GM19099 (cell line): Measurements from ENCODE around the gene RGS10.

Experiments
- POLR2A ChIP-seq: IDR thresholded peaks from 3 replicates; pipeline ENCODE4 v1.6.1; 2011; ENCODE audit warnings: low read depth; ENCODE audit not compliant: insufficient read length; ENCODE audit errors: extremely low read depth

RGS10 gene

DNA sequence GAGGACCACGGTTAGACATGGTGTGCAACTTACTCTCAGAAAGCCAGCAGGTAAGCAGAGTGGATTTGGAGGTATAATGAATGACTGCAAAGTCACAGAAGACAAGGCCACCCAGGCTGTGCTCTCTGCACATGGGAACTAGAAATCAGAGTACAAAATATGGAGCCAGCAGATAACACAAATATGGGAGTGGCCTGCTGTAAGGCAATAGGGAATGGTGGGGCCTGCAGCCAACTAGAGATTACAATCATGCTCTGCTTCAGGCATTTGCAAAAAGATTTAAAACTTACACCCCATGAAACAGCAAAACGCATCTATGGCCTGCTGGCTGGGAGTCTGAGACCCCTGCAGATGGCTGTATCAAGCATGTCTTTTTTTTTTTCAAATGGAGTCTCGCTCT is 47.0 kb downstream of the RGS10 start:
- TF ChIP-seq POLR2A: no peak

DNA sequence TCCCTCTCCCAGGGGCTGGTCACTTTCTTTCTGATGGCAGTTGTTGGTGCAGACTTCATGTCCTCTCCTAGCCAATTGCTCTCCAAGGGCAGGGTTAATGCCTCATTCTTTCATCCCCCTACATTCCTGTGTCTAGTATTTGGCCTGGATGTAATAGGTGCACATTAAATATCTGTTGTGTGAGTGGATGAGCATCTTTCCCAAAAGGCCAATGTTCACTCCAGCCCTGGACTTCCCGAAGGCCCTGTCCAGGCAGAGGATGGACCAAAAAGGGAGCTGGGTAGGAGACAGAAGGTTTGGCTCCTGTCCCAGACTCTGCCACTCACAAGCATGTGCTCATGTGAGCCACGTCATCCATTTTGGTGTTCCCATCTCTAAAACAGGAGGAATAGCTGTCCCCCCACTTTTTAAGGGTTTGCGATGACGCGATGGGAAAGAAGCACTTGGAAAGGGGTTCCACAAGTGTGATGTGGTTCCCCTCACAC is 47.5 kb downstream of the RGS10 start:
- no peak for TF ChIP-seq POLR2A

- no peak for TF ChIP-seq POLR2A
Measured at GRCh38 chr10:119494236-119495020, 48.1 kb downstream of the RGS10 start.

GRCh38 chr10:119493155-119493554 is 49.4 kb downstream of the RGS10 start:
- no peak for TF ChIP-seq POLR2A

DNA sequence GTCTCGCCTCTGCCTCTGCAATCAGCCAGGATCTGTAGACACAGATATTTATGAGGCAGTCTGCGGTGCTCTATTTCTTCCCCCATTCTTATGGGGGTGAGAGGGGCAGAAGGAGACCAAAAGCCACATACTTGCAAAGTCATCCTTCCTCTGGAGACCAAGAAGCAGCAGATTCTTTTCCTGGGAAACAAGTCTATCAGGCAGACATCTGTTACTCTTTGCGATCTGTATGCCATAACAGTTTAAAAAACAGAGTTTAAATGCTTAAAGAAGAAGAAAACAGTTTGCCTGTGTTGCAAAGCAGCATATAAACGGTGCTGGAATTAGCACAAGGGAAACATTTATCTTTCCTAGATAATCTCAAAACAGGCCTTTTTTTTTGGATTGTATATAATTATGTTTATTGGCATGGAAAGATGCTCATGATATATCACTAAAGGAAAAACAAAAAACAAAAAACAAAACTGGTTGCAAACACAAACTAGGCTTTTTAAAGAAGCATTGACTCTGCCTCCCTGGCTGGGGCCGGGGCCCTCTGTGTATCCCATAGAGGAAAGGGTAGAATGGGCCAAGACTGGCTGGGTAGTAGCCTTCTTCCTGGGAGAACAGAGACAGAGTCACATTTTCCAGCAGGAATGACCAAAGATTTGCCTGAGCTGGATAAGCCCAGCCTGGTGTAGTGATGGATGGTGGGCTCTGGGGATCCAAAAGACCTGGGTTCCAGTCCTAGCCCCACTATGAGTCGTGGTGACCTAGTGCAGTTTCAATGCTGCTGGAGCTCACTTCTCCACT is 50.4 kb downstream of the RGS10 start:
- no peak for TF ChIP-seq POLR2A

DNA sequence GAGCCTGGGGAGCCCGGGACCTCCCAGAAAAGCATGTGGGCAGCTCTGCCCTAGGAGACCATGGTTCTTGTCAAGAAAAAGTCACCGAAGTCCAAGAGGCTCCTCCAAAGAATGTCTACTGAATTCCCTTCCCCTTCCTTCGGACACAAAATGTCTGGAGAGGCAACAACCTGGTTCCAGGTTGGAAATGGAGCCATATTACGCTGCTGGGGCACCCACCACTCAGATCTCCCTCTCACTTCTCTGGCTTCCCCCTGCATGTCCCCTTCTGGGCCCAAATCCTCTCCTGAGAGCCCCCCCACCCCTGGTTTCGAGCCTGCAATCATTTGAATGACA is 52.6 kb downstream of the RGS10 start:
- no peak for TF ChIP-seq POLR2A

GRCh38 chr10:119488675-119489074 is 53.8 kb downstream of the RGS10 start:
- TF ChIP-seq POLR2A: no peak

DNA sequence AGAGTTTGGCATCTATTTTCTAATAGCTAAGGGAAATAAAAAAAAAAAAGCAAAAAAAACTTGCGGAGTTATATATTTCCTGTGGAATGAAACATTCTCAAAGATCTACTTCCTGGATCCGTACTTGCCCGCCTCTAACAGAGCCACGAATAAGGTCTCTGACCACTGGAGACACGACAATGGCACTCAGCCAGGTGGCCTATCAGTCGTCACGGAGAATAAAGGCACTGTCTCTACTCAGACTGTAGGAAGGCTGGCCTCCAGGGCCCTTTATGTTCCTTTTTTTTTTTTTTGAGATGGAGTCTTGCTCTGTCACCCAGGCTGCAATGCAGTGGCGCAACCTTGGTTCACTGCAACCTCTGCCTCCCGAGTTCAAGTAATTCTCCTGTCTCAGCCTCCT is 58.7 kb downstream of the RGS10 start:
- TF ChIP-seq POLR2A: no peak

GRCh38 chr10:119483001-119483400 is 59.5 kb downstream of the RGS10 start:
- no peak for TF ChIP-seq POLR2A

- no peak for TF ChIP-seq POLR2A
Measured at GRCh38 chr10:119481781-119482426, 60.6 kb downstream of the RGS10 start.

GRCh38 chr10:119480667-119481066 is 61.9 kb downstream of the RGS10 start:
- no peak for TF ChIP-seq POLR2A

GRCh38 chr10:119479532-119479931 is 63.0 kb downstream of the RGS10 start:
- TF ChIP-seq POLR2A: no peak

DNA sequence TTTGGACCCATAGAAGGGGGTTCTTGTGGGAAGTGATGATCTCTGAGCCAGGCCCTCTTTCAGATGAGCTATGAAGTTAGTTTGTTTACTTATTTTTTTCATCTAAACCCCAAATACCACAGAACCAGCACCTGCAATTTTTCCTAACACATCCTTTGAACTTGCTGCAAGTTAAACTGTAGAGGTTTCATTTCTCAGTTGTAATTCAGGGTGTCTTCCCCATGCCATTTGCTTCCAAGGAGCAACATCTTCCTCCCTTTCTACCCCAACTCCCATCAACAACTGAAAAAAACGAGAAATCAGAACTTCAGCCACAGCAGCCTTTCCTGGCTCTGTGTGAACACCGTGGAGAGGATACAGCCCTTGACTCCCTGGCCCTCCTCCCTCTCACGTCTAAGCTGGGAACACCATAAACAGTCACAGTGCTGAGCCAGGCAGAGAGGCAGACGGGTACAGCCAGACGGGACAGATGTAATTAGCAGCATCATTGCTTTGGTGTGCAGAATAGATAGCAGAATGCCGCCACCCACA is 63.6 kb downstream of the RGS10 start:
- TF ChIP-seq POLR2A: no peak

DNA sequence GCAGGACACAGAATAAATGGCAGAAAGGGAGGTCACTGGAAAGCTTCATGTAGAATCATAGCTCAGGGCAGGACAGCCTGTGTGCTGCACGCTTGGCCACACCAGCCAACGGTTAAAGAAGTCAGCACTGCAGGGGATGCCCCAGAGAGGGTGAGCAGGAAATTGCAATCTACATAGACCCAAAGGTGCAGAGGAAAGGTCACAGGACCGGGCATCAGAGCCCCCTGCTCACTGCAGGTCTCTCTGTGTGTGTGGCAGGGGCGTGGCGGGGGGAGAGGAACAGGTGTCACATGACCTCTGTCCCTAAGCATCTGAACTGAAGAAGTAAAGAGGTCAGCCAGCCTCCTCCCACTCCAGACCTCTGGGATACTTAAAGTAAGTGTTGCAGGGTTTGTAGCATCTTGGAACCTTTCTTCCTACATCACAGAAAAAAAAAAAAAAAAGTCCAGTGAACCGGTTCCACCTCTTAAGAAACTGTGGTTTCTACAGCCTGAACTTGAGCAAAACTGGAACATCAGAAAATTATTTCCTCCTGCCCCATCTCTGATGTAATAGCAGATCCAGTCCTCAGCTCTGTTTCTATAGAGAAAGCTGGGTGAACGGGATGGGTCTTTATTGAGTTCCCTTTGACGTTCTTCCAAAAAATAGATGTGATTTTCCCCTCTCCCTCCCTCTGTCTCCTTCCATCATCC is 64.3 kb downstream of the RGS10 start:
- no peak for TF ChIP-seq POLR2A

GRCh38 chr10:119477444-119477843 is 65.1 kb downstream of the RGS10 start:
- TF ChIP-seq POLR2A: no peak

- no peak for TF ChIP-seq POLR2A
Measured at GRCh38 chr10:119474606-119475005, 67.9 kb downstream of the RGS10 start.

DNA sequence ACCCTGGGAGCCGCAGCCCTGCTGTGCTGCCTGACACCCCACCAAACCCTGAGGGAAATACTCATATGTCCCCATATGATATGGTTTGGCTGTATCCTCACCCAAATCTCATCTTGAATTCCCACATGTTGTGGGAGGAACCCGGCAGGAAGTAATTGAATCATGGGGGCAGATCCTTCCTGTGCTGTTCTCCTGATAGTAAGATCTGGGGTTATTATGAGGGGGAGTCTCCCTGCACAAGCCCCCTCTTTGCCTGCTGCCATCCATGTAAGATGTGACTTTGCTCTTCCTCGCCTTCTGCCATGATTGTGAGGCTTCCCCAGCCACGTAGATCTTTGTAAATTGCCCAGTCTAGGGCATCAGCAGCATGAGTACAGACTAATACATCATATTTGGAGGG is 68.7 kb downstream of the RGS10 start:
- TF ChIP-seq POLR2A: no peak
